ENCODE measurements around the gene CD52.

DNA sequence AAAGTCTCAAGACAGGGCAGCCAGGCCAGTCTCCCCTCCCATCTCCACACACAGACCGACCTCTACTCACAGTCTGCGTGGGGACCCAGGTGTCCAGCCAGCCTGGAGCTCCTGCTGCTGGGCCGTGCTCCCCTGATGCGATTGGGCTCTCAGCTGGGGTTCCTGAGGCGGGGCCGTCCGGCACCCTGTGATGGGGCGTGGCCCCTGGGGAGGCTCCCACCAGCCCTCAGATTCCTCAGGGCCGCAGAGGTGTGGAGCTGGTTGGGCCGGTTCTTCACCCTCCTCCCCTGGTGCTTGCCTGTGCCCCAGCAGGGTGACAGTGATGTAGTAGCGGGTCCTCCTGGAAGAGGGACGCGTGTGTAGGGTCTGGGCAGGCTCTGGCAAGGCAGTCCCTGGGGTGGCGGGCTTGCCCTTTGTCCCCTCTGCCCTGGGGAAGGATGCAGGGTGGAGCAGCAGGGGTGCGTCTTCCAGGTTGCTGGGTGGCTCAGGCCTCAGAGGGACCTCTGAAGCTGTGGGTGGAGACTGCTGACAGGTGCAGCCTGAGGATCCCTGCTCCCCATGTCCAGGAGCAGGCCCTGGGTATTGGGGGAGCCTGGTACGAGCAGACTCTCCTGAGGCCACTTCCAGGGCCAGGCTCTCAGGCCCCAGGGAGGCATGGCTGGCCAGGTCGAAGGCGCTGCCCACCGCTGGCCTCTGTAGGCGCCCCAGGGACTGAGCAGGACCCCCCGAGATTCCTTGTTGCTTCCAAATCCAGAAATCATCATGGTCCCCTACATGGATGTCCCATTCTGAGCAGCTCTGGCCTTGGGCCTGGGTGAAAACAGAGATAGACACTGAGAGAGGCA is 36.4 kb downstream of the CD52 start, which contains the start of gene CRYBG2:
- TF ChIP-seq, protein P1, sequence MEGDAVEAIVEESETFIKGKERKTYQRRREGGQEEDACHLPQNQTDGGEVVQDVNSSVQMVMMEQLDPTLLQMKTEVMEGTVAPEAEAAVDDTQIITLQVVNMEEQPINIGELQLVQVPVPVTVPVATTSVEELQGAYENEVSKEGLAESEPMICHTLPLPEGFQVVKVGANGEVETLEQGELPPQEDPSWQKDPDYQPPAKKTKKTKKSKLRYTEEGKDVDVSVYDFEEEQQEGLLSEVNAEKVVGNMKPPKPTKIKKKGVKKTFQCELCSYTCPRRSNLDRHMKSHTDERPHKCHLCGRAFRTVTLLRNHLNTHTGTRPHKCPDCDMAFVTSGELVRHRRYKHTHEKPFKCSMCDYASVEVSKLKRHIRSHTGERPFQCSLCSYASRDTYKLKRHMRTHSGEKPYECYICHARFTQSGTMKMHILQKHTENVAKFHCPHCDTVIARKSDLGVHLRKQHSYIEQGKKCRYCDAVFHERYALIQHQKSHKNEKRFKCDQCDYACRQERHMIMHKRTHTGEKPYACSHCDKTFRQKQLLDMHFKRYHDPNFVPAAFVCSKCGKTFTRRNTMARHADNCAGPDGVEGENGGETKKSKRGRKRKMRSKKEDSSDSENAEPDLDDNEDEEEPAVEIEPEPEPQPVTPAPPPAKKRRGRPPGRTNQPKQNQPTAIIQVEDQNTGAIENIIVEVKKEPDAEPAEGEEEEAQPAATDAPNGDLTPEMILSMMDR (IDR thresholded peaks at IDR 0.05) = no peak
- no peak for TF ChIP-seq POLR2A (IDR thresholded peaks at IDR 0.05)

Data from testis (tissue), 2 donors.